Common myeloid progenitor, CD34-positive (primary cell): ENCODE results near the gene HAPSTR1.

Experiments
- CTCF ChIA-PET: fragments of 350-600 bp; sonication (Branson Sonifier 250); formaldehyde crosslinking; loops from one replicate; lab custom pipeline; 2021; ENCODE audit warnings: antibody characterized with exemption; lab: Charles Lee
- POLR2A ChIA-PET: fragments of 350-600 bp; sonication (Branson Sonifier 250); formaldehyde crosslinking; loops from one replicate; lab custom pipeline; 2021; ENCODE audit warnings: antibody characterized with exemption; lab: Charles Lee
- DNase-seq, 3 donors: peaks; one replicate each; pipeline versions ENCODE4 v3.0.0 to v3.0.0-alpha.2; 2013
- H3K27ac ChIP-seq, 2 experiments: 1 replicate in 1 of 2; 2 replicates in 1 of 2; pipeline ENCODE4 v1.7.0; 2013; ENCODE audit warnings: inconsistent platforms in 2 of 2, low read length in 2 of 2, mild to moderate bottlenecking in 2 of 2, low read depth in 1 of 2, moderate library complexity in 1 of 2; ENCODE audit not compliant: severe bottlenecking in 2 of 2, insufficient read depth in 1 of 2, poor library complexity in 1 of 2
- H3K27me3 ChIP-seq, 5 experiments: replicated peaks in 2 of 5; 1 replicate in 3 of 5; 2 replicates in 2 of 5; pipeline versions ENCODE4 v1.6.1 to v1.7.0; 2013; ENCODE audit warnings: low read length in 4 of 5, mild to moderate bottlenecking in 2 of 5, moderate library complexity in 2 of 5, inconsistent platforms in 1 of 5; ENCODE audit not compliant: insufficient read depth in 5 of 5, control insufficient read depth in 4 of 5
- H3K36me3 ChIP-seq, 4 experiments: 1 replicate in 2 of 4; 2 replicates in 2 of 4; pipeline versions ENCODE4 v1.6.1 to v1.7.0; 2013; ENCODE audit warnings: low read length in 3 of 4, control low read depth in 1 of 4, mild to moderate bottlenecking in 1 of 4; ENCODE audit not compliant: control insufficient read depth in 4 of 4, insufficient read depth in 4 of 4
- H3K4me1 ChIP-seq, 4 experiments: 1 replicate in 3 of 4; 2 replicates in 1 of 4; pipeline versions ENCODE4 v1.6.1 to v1.7.1; 2013; ENCODE audit warnings: low read length in 3 of 4, mild to moderate bottlenecking in 3 of 4, control low read depth in 1 of 4, inconsistent platforms in 1 of 4, moderate library complexity in 1 of 4; ENCODE audit not compliant: control insufficient read depth in 4 of 4, insufficient read depth in 4 of 4; ENCODE audit errors: control extremely low read depth in 1 of 4
- H3K4me3 ChIP-seq, 7 experiments: 1 replicate in 4 of 7; 2 replicates in 3 of 7; pipeline versions ENCODE4 v1.5.1 to v1.7.0; 2013; ENCODE audit warnings: mild to moderate bottlenecking in 7 of 7, low read length in 6 of 7, moderate library complexity in 6 of 7, inconsistent platforms in 2 of 7, low read depth in 2 of 7, control low read depth in 1 of 7; ENCODE audit not compliant: insufficient read depth in 4 of 7, control insufficient read depth in 1 of 7; ENCODE audit errors: extremely low read depth in 1 of 7
- H3K9me3 ChIP-seq, 5 experiments: 1 replicate in 4 of 5; 2 replicates in 1 of 5; pipeline versions ENCODE4 v1.6.1 to v1.7.1; 2013; ENCODE audit warnings: low read length in 4 of 5, mild to moderate bottlenecking in 2 of 5, inconsistent platforms in 1 of 5, low read depth in 1 of 5, moderate library complexity in 1 of 5; ENCODE audit not compliant: control insufficient read depth in 4 of 5, insufficient read depth in 2 of 5; ENCODE audit errors: control extremely low read depth in 1 of 5
- WGBS: methylation state at CpG from one replicate; pipeline ENCODE4 v1.1.5; 2013; ENCODE audit not compliant: insufficient coverage; 5-methylcytosine and 5-hydroxymethylcytosine counted together

The HAPSTR1 gene

GRCh38 chr16:9124908-9125584 is 33.6 kb downstream of the HAPSTR1 start:
- Histone ChIP-seq H3K27me3 (no peaks in the 10 kb centered on the region), H3K4me1 (peaks cover 8 to 50% (median 23%) of the 10 kb centered on the region in 4 experiments), H3K9me3 (no peaks in the 10 kb centered on the region), H3K36me3 (peaks cover 3 to 28% (median 11%) of the 10 kb centered on the region in 4 experiments), H3K4me3 (no peak overlapping the region), H3K27ac (no peak overlapping the region)
- ChIA-PET POLR2A (no interaction called here), CTCF (interaction anchor here (0.6 to 1.7 kb wide), 10 partner anchors 10 to 251 kb away, joined by 3 to 10 read pairs (median 4); no protein-coding TSS in a partner anchor)
- 93% methylated on average over 10 of the region's 12 CpGs for WGBS
- no peak for DNase-seq

- DNase-seq: peak in 2 of 3 donors; percentile 47 to 49
- ChIA-PET POLR2A (interaction anchor here (0.6 kb wide), 1 partner anchor 155 kb away, joined by 6 read pairs; no protein-coding TSS in a partner anchor), CTCF (interaction anchor here (0.5 to 1.7 kb wide), 12 partner anchors 9 to 252 kb away, joined by 3 to 10 read pairs (median 3); no protein-coding TSS in a partner anchor)
- H3K36me3 ChIP-seq: peaks cover 3 to 26% (median 11%) of the 10 kb centered on the region in 4 experiments
- H3K27me3 ChIP-seq: no peaks in the 10 kb centered on the region
- H3K9me3 ChIP-seq: no peaks in the 10 kb centered on the region
- 97% methylated on average over 9 of the region's 17 CpGs for WGBS
- H3K27ac ChIP-seq: no peak overlapping the region
- H3K4me3 ChIP-seq: no peak overlapping the region
- peaks cover 8 to 50% (median 23%) of the 10 kb centered on the region in 4 experiments for H3K4me1 ChIP-seq
Measured at GRCh38 chr16:9125658-9126505, 34.4 kb downstream of the HAPSTR1 start.

- WGBS: 100% methylated on average over 2 of the region's 2 CpGs
- no peaks in the 10 kb centered on the region for H3K9me3 ChIP-seq
- H3K36me3 ChIP-seq: peaks cover 0 to 26% (median 9%) of the 10 kb centered on the region in 4 experiments
- POLR2A ChIA-PET: no interaction called here
- H3K27ac ChIP-seq: no peak overlapping the region
- no peak overlapping the region for H3K4me3 ChIP-seq
- no peaks in the 10 kb centered on the region for H3K27me3 ChIP-seq
- H3K4me1 ChIP-seq: peaks cover 8 to 50% (median 23%) of the 10 kb centered on the region in 4 experiments
- CTCF ChIA-PET: interaction anchor here (0.5 to 1.5 kb wide), 5 partner anchors 9 to 158 kb away, joined by 3 to 5 read pairs (median 3); no protein-coding TSS in a partner anchor
- DNase-seq: no peak
Measured at GRCh38 chr16:9126609-9127008, 35.2 kb downstream of the HAPSTR1 start.

- peaks cover 0 to 13% (median 2%) of the 10 kb centered on the region in 4 experiments for H3K36me3 ChIP-seq
- peaks cover 8 to 44% (median 18%) of the 10 kb centered on the region in 4 experiments for H3K4me1 ChIP-seq
- DNase-seq: no peak
- peak overlapping the region; percentile 69 to 80 for H3K27ac ChIP-seq
- H3K4me3 ChIP-seq: peak overlapping the region in 2 of 7 experiments; percentile 12 to 57
- H3K9me3 ChIP-seq: no peaks in the 10 kb centered on the region
- POLR2A ChIA-PET: no interaction called here
- CTCF ChIA-PET: interaction anchor here (0.6 to 1.4 kb wide), 2 partner anchors 119 to 120 kb away, joined by 3 to 5 read pairs; no protein-coding TSS in a partner anchor
- no peaks in the 10 kb centered on the region for H3K27me3 ChIP-seq
- 94% methylated on average over 11 of the region's 14 CpGs for WGBS
Measured at GRCh38 chr16:9128346-9129342, 37.2 kb downstream of the HAPSTR1 start.

GRCh38 chr16:9134306-9134705 is 42.9 kb downstream of the HAPSTR1 start:
- no peaks in the 10 kb centered on the region for H3K9me3 ChIP-seq
- ChIA-PET POLR2A (no interaction called here), CTCF (interaction anchor here (0.6 to 3.7 kb wide), 26 partner anchors 7 to 253 kb away, joined by 3 to 33 read pairs (median 5); no protein-coding TSS in a partner anchor)
- DNase-seq: no peak
- no peaks in the 10 kb centered on the region for H3K36me3 ChIP-seq
- no peak overlapping the region for H3K27ac ChIP-seq
- no peak overlapping the region for H3K4me3 ChIP-seq
- peaks cover 0 to 2% (median 0%) of the 10 kb centered on the region in 5 experiments for H3K27me3 ChIP-seq
- WGBS: 86% methylated on average over 1 of the region's 5 CpGs
- peaks cover 0 to 20% (median 14%) of the 10 kb centered on the region in 4 experiments for H3K4me1 ChIP-seq

GRCh38 chr16:9134739-9135138 is 43.3 kb downstream of the HAPSTR1 start:
- peak; percentile 64 to 81 (median 78) for DNase-seq
- POLR2A ChIA-PET: interaction anchor here (0.5 to 0.6 kb wide), 2 partner anchors 228 to 234 kb away, joined by 3 to 5 read pairs; no protein-coding TSS in a partner anchor
- H3K9me3 ChIP-seq: no peaks in the 10 kb centered on the region
- H3K4me1 ChIP-seq: peaks cover 0 to 20% (median 14%) of the 10 kb centered on the region in 4 experiments
- no peak overlapping the region for H3K27ac ChIP-seq
- CTCF ChIA-PET: interaction anchor here (0.6 to 3.7 kb wide), 28 partner anchors 8 to 254 kb away, joined by 3 to 33 read pairs (median 5); no protein-coding TSS in a partner anchor
- 8% methylated on average over 4 of the region's 5 CpGs for WGBS
- peaks cover 0 to 2% (median 0%) of the 10 kb centered on the region in 5 experiments for H3K27me3 ChIP-seq
- no peaks in the 10 kb centered on the region for H3K36me3 ChIP-seq
- H3K4me3 ChIP-seq: no peak overlapping the region
